Left lung (tissue), 10 donors: ENCODE data around the gene MBNL1. TPM values are rescaled to one million over a fixed set of nuclear protein-coding genes. Genes with fewer than 3 reads are reported as not detected.
A peak's percentile ranks its signal among the peaks of the same experiment; 100 is the strongest.
"Not testable (repeated sequence)": the region's sequence is repeated elsewhere in the genome, so short reads cannot be mapped to it uniquely, and the experiment has no call there.

Experiments
- ATAC-seq: fragments of 200-7000 bp; cut with Tn5 transposase; one replicate; pipeline ENCODE4 v1.9.1; 2020; ENCODE audit warnings: moderate library complexity
- DNase-seq, 4 donors: peaks; one replicate each; pipeline ENCODE4 v3.0.0-alpha.2; 2013 to 2020
- H3K27ac ChIP-seq, 2 donors: fragments of 200-600 bp; sonication (generic) in 1 of 2; one replicate each; pipeline versions ENCODE4 v1.5.0 to v1.8.0; 2020 to 2021
- H3K27me3 ChIP-seq, 2 donors: fragments of 200-600 bp; sonication (generic) in 1 of 2; one replicate each; pipeline versions ENCODE4 v1.5.0 to v1.8.0; 2020 to 2021
- H3K36me3 ChIP-seq, 2 donors: fragments of 200-600 bp; sonication (generic) in 1 of 2; one replicate each; pipeline versions ENCODE4 v1.5.0 to v1.8.0; 2020 to 2021
- H3K4me1 ChIP-seq, 2 donors: fragments of 200-600 bp; one replicate each; pipeline ENCODE4 v1.8.0; 2021
- H3K4me3 ChIP-seq, 2 donors: fragments of 200-600 bp; sonication (generic) in 1 of 2; one replicate each; pipeline versions ENCODE4 v1.5.0 to v1.8.0; 2020 to 2021; ENCODE audit warnings: mild to moderate bottlenecking in 1 of 2
- H3K9me3 ChIP-seq, 2 donors: fragments of 200-600 bp; sonication (generic) in 1 of 2; one replicate each; pipeline versions ENCODE4 v1.5.0 to v1.8.0; 2020 to 2021
- intact Hi-C, 2 donors: fragments of 100-400 bp; cut with DNase I; formaldehyde crosslinking; loops; one replicate each; pipeline versions ENCODE4 v1.11.2 to v1.14.2; 2022
- polyA plus RNA-seq, 6 donors: library from polyadenylated mRNA; unstranded; fragments of 120-200 nt; gene quantifications; one replicate each; pipeline ENCODE4 v1.2.1, GENCODE V29; 2013; ENCODE audit not compliant: insufficient read length in 6 of 6
- total RNA-seq, 2 donors: library from RNA; stranded (reverse); fragmentation: NEBNext Ultra II Directional; extraction: Animal tissue kit (Norgen Biotek cat#: 25700); gene quantifications; one replicate each; pipeline ENCODE4 v1.2.1, GENCODE V29; 2021
- TF ChIP-seq, protein P1 (sequence below), 2 donors: fragments of 200-600 bp; sonication (generic) in 1 of 2; IDR thresholded peaks; one replicate each; pipeline versions ENCODE4 v1.5.0 to v1.8.0; 2021; ENCODE audit warnings: antibody characterized with exemption in 2 of 2
- donor health status: DM: no; HTN: yes; CAD: no.
- donor health status: DM: no; HTN: no; CAD: no.

Gene MBNL1
- total and polyA plus RNA-seq, 8 donors = 92.3 to 246 (median 109) TPM

DNA sequence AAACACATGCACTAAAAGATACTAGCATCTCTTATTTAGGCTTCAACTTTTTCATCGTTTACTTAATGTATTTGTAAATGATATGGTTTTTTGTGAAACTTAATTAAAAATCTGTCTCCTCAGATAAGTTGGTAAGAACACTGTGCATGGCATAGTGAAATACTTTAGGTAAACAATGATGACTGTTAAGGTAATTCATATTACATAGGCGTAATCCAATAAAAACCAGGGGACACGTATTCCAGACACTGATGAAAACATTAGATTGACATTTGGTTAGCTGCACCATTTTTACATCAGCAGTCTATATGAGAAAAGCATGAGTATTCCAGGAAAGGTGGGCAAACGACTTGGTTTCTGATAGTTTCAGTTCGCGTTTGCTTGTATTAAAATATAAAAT is 170.0 kb downstream of the MBNL1 start:
- ATAC-seq (no peak), DNase-seq (no peak)
- Histone ChIP-seq H3K4me3 (no peak overlapping the region), H3K9me3 (peaks cover 0 to 4% of the 10 kb centered on the region in 2 donors), H3K36me3 (peaks cover 0 to 8% of the 10 kb centered on the region in 2 donors), H3K27me3 (no peaks in the 10 kb centered on the region), H3K27ac (no peak overlapping the region), H3K4me1 (peaks cover 16 to 54% of the 10 kb centered on the region in 2 donors)
- TF ChIP-seq, protein P1, sequence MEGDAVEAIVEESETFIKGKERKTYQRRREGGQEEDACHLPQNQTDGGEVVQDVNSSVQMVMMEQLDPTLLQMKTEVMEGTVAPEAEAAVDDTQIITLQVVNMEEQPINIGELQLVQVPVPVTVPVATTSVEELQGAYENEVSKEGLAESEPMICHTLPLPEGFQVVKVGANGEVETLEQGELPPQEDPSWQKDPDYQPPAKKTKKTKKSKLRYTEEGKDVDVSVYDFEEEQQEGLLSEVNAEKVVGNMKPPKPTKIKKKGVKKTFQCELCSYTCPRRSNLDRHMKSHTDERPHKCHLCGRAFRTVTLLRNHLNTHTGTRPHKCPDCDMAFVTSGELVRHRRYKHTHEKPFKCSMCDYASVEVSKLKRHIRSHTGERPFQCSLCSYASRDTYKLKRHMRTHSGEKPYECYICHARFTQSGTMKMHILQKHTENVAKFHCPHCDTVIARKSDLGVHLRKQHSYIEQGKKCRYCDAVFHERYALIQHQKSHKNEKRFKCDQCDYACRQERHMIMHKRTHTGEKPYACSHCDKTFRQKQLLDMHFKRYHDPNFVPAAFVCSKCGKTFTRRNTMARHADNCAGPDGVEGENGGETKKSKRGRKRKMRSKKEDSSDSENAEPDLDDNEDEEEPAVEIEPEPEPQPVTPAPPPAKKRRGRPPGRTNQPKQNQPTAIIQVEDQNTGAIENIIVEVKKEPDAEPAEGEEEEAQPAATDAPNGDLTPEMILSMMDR (IDR thresholded peaks at IDR 0.05) = no peak
- intact Hi-C loops = no loop called here

DNA sequence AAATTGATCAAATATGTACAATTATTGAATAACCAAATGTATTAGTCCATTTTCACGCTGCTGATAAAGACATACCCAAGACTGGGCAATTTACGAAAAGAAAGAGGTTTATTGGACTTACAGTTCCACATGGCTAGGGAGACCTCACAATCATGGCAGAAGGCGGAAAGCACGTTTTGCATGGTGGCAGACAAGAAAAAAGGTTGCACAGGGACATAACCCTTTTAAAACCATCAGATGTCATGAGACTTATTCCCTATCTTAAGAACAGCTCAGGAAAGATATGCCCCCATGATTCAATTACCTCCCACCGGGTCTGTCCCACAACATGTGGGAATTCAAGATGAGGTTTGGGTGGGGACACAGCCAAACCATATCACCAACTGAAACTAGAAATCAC is 171.5 kb downstream of the MBNL1 start:
- H3K27me3 ChIP-seq, H3K36me3 ChIP-seq, H3K4me3 ChIP-seq, DNase-seq, ATAC-seq, H3K27ac ChIP-seq, H3K9me3 ChIP-seq: not testable (repeated sequence)
- intact Hi-C loops = loop anchor here in 1 of 2 donors (10.0 kb wide), 1 partner anchor 255 kb away; no protein-coding TSS in a partner anchor
- H3K4me1 ChIP-seq = peaks cover 19 to 68% of the 10 kb centered on the region in 2 donors

DNA sequence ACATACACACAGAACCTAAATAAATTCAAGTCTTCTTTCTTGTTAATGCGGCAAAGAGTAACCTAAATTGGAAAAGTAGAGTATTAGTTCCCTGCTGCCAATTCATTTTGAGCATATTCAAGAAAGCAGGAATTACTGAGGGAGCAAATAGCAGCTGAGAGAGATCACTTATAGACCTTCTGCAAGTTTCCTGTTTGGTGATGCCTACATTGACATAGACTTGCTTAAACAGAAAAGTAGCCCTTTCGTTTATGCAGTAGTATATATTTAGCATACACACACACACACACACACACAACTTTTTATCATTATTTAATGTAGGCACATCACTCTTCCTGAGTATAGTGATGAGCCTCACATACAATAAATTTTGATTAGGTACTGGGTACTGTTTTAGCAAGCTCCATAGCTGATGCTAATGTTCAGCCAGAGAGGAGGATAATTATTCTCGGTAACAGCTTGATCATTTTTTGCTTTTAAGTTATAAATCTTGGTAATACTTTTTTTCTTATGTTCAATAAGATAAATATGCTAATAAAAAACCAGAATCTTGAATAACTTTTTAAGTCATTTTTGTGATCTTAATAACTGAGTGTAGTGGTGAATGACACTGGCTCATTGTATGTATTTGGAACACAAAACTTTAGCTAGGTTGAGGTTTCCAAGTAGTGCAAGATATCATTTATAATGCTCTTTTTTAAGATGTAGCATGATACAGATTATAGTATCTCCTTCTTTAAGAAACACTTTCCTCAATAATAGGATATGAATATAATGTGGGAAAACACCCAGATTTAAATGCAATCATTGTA is 174.7 kb downstream of the MBNL1 start:
- Histone ChIP-seq H3K4me3 (no peak overlapping the region), H3K9me3 (no peaks in the 10 kb centered on the region), H3K27ac (peak overlapping the region; percentile 0 to 42), H3K36me3 (peaks cover 0 to 28% of the 10 kb centered on the region in 2 donors), H3K4me1 (peaks cover 3 to 68% of the 10 kb centered on the region in 2 donors), H3K27me3 (no peaks in the 10 kb centered on the region)
- DNase-seq = no peak
- TF ChIP-seq, protein P1 (IDR thresholded peaks at IDR 0.05) = no peak
- intact Hi-C loops = loop anchor here in 1 of 2 donors (10.0 kb wide), 1 partner anchor 259 kb away; no protein-coding TSS in a partner anchor
- ATAC-seq = peak; percentile 33

DNA sequence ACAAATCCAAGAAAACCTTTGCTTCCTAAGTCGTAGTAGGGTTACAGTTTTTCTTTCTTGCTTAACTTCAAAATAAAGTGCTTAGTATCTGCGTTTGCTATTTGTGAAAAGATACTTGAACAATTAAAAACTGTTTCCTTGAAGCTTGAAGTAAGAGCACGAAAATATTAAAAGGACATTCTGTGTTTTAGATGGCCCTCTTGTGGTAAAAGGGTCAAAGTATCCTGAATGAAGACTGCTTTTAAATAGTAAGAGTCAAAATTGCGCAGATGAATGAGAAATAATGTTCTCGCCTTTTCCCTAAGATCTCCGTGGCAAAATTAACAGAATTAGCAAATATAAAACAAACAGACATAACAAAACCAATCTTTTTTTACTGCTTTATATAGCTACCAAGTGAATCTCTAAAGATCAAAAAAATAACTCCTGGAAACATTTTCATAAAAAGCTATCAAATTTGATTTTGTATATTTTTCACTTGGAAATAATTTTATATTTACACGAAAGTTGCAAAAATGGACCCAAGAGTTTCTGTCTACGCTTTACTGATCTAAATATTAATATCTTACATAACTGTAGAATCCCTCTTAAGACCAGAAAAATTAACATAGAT is 175.4 kb downstream of the MBNL1 start:
- Histone ChIP-seq H3K9me3 (no peaks in the 10 kb centered on the region), H3K4me1 (peaks cover 3 to 62% of the 10 kb centered on the region in 2 donors), H3K4me3 (no peak overlapping the region), H3K36me3 (peaks cover 0 to 34% of the 10 kb centered on the region in 2 donors), H3K27ac (peak overlapping the region; percentile 0 to 42), H3K27me3 (no peaks in the 10 kb centered on the region)
- intact Hi-C loops = loop anchor here in 1 of 2 donors (10.0 kb wide), 1 partner anchor 259 kb away; no protein-coding TSS in a partner anchor
- DNase-seq = peak in 2 of 4 donors; percentile 38 to 61
- peak; percentile 73 for ATAC-seq
- TF ChIP-seq, protein P1 (IDR thresholded peaks at IDR 0.05) = peak; percentile 44 to 54

DNA sequence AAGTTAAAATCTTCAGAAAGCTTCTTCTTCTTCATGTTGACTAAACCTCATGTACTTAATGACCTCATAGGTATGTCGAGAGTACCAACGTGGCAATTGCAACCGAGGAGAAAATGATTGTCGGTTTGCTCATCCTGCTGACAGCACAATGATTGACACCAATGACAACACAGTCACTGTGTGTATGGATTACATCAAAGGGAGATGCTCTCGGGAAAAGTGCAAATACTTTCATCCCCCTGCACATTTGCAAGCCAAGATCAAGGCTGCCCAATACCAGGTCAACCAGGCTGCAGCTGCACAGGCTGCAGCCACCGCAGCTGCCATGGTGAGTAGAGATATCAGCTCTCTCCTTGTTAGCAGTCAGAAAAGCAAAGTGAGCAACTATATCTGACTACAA is 176.5 kb downstream of the MBNL1 start:
- TF ChIP-seq, protein P1 (IDR thresholded peaks at IDR 0.05) = no peak
- peak overlapping the region in 1 of 2 donors; percentile 55 for H3K27ac ChIP-seq
- no peaks in the 10 kb centered on the region for H3K9me3 ChIP-seq
- H3K27me3 ChIP-seq = no peaks in the 10 kb centered on the region
- DNase-seq = no peak
- peaks cover 0 to 44% of the 10 kb centered on the region in 2 donors for H3K36me3 ChIP-seq
- H3K4me1 ChIP-seq = peaks cover 3 to 62% of the 10 kb centered on the region in 2 donors
- H3K4me3 ChIP-seq = no peak overlapping the region
- ATAC-seq = peak; percentile 19
- intact Hi-C loops = loop anchor here in 1 of 2 donors (10.0 kb wide), 1 partner anchor 260 kb away; no protein-coding TSS in a partner anchor
